Dedifferentiated amniotic fluid mesenchymal stem cell (primary cell): ENCODE results near the gene MICAL3.
A peak's percentile ranks its signal among the peaks of the same experiment; 100 is the strongest.

Experiments used
- DNase-seq: peaks from one replicate; pipeline ENCODE4 v3.0.0-alpha.2; 2016; ENCODE audit errors: extremely low spot score

MICAL3 gene

DNA sequence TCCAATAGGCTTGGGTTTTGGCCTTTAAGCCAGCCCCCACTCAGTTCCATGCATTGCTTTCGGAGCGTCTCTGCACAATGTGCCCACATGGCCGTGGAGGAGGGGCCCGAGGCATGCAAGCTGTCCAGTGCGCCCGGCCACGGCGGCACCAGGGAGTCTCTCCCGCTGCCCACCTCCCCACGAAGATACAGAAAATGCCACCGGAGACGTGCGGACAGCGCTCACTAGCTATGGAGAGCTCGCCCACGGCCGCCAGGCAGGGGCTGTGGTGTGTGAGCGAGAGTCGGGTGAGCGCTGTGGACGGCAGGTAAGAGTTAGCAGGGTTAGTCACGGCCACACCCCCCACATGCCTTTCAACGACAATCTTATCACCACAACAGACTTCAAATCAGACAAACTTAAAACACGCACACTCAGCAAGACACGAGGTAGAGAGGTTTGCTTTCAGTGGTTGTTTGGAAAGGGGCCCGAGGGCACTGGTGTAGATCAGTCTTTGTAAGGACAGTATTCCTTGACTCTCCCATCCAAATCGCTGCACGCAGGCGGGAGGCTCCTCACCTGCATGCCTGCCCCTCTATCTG, 231.4 kb downstream of the MICAL3 start:
- no peak for DNase-seq

- no peak for DNase-seq
Observed at GRCh38 chr22:17792299-17792698, 232.1 kb downstream of the MICAL3 start.

- no peak for DNase-seq
Observed at GRCh38 chr22:17791196-17791595, 233.2 kb downstream of the MICAL3 start.

GRCh38 chr22:17789379-17790200, 234.8 kb downstream of the MICAL3 start:
- no peak for DNase-seq

DNA sequence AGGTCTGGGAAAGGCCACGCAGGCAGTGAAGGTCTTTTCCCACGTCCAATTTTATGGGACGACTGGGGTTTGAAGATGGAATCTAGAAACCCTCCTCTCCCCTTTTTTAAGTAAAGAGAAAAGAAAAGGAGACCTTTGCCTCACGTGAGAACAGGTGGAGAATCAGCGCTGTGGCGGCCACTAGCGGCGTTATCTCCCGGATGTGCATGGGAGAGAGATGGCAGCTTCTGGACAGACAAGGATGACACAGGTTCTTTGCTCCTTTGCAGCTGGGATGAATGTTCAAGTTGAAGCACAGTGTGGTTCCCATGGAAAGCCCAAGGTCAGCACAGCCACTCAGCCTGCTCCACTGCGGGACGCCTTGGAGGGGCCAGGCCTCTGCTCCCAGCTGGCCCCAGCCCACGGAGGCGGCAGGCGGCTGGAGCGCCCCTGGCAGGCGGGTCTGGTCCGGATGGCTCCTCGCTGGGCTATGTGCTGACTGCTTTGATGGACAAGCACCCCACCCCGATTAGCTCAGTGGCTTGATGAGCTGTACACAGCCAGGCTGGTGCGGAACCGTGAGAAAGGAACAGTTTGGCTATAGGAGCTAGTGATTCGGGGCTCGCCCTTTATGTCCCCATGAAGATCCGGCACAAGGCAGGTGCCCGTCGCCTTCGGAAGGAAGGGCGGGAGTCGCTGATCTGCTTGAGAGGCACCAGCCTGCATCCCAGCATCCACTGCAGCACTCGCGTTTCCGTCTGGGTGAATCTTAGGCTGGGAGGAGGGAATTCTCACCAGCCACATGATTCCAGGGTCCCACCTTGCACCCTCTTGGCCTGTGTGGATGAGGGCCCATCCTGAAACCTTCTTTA, 235.6 kb downstream of the MICAL3 start:
- DNase-seq = no peak

- DNase-seq = no peak
Observed at GRCh38 chr22:17787716-17788330, 236.5 kb downstream of the MICAL3 start.

GRCh38 chr22:17787241-17787640, 237.1 kb downstream of the MICAL3 start:
- no peak for DNase-seq

DNA sequence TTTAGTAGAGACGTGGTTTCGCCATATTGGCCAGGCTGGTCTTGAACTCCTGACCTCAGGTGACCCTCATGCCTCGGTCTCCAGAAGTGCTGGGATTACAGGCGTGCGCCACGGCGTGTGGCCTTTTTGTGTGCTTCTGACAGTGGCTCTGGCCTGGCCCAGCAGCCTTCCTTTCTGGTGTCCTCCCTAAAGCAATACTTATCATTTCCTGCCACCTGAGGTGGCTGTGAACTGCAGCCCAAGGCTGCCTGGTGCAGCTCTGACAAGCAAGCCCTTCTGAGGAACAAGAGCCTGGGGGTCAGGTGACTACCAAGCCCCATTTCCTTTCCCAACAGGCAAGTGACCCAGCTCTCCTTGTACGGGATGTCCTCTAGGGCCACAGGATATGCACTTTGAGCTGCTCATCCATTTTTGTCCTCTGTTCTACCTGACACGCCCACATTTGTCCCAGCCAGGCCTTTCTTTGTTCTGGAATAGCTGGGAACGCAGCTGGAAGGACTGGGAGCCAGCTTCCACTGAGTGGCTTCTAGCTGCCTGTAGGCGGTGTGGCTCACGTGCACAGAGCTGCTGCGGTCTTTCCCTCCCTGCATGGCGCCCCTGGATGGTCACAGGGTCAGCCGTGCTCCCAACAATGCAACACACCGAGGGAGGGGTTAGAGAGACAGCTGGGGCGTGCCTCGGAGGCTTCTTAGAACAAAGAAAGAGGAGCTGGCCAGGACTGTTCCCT, 237.8 kb downstream of the MICAL3 start:
- no peak for DNase-seq

DNA sequence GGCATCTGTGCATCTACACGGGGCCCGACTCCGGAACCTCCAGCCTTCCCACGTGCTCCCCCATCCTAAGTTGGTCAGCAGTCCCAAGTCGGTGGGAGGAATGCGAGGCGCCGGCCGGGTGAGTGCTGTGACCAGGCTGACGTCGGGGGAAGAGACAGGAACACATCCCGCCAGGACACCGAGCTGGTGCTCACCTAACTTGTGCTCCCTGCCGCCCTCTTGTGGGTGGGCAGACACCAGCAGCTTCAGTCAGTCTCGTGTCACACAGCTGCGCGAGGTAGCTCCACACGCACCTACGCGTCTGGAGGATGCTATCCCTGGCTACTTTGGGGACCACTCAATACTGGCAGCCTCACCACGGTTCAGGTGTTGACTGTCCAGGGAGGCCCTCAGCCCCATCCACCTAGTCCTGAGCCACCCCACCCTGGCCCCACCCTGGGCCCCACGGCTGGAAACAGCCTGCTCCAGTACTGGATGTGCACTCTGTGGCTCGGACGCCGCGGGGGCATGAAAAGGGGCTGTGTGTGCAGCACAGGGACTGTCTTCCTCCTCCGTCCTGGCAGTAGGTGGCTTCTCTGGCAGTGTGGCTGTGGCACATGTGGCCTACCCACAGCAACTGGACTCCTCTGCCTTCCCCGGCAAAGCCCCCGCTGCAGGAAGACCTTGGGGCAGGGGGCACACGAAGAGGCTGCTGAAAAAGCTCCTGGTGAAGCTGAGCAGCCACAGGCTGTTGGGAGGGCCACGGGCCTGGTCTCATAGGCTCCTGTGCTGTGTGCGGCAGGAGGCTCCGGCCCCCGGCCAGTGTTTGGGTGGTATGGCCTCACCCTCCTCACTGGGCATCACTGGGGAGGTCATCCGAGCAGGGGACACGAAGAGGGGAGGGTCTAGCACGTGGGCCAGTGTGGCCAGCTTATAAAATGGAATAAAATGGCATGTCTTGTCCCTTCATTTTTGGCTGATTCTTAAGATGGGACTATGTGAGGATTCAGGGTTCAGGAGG, 238.9 kb downstream of the MICAL3 start:
- DNase-seq = no peak

GRCh38 chr22:17784776-17785175, 239.6 kb downstream of the MICAL3 start:
- DNase-seq = no peak

- no peak for DNase-seq
Observed at GRCh38 chr22:17783773-17784480, 240.4 kb downstream of the MICAL3 start.

DNA sequence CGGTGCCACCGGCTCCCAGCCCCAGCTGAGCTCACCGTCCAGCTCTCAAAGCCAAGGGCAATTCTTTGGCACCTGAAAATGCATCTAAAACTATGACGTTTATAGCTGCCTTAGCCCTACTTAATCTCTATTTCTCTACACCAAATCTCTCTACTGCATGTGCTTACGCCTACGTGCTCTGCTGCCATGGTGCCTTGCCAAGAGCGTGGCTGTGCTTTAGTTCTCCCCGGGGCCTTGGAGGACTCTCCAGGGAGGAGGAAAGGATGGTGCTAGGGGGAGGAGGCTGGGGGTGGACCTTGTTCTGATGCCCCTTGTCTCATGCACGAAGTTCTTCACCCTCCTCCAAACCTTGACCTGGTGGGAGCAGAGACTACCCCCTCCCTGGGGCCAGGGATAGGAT, 241.0 kb downstream of the MICAL3 start:
- DNase-seq = no peak

- DNase-seq = no peak
Observed at GRCh38 chr22:17782621-17783020, 241.7 kb downstream of the MICAL3 start.

- DNase-seq = no peak
Observed at GRCh38 chr22:17782158-17782557, 242.2 kb downstream of the MICAL3 start.

- peak; percentile 53 for DNase-seq
Observed at GRCh38 chr22:17781319-17782031, 242.9 kb downstream of the MICAL3 start.

GRCh38 chr22:17780741-17781318, 243.5 kb downstream of the MICAL3 start:
- no peak for DNase-seq

DNA sequence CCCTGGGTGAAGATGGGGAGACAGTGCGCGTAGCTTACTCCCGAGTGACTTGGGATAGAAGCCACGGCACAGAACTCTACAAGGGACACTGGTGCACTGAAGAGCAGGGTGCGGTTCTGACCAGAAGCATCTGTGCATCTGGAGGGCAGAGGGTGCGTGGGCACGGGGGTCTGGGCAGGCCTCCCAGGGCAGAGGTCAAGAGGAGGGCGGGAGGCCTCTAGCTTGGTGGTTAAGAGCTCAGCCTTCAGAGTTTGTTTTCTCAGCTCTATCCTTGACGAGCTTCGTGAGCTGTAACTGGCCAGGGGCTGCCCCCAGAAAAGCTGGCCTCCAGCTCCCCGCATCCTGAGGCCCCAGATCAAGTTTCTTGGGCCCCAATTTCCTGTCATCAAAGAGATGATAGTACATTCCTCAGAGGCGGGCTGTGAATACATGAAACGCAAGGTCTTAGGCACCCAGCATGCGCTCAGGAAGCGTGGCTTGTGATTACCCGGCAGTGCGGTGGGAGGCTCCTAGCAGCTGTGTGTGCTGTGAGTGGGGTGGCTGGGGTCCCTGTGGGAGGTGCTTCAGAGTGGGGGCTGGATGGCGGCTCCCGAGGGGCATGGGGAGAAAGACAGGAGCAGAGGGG, 244.1 kb downstream of the MICAL3 start:
- no peak for DNase-seq
